ENCODE results near the gene KCNG4.
A peak's percentile ranks its signal among the peaks of the same experiment; 100 is the strongest.

KCNG4 gene

DNA sequence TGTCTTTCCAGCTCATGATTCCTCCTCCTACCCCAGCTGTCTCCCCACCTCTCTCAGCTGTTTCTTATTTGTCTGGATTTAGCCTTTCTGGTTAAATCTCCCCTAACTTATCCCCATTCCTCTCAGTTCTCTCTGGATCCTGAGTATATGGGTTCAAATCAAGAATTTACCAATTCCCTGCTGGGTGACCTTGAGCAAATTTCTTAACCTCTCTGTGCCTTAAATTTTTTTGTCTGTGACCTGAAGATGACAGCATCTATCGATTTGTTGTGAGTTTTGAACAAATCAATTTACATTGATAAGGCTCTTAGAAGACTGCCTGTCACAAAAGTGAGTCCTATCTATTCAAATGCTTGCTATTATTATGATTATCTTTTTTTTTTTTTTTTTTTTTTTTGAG is 2.0 kb upstream of the KCNG4 start:
- DNase-seq, result no peak

DNA sequence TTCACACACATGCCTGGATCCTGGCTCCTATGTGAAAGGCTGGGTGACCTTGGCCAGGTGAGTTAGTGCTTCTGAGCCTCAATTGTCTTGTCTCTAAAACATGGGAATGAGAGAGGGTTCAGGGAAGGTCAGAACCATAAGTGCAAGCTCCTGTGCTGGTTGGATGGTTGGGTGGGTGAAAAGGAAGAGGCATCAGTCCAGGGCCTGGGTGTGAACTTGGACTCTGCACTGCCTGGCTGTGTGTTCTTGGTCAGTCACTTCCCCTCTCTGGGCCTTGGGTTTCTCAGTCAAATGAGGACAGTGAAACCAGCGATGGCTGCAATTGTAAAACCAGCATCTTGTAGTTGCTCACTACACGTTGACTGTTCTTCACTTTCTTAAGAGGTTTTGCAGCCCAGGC is 643 bp upstream of the KCNG4 start:
- in situ Hi-C loops (cut with MboI; ENCODE audit: low pct_unique_long_range_greater_than_20kb, low sequenced_read_pairs), result no loop called here
- no peak for DNase-seq

More for the DNA sequence above, 2.0 kb upstream of the KCNG4 start:
- in situ Hi-C loops (cut with MboI; ENCODE audit: low pct_unique_long_range_greater_than_20kb, low sequenced_read_pairs), result no loop called here

DNA sequence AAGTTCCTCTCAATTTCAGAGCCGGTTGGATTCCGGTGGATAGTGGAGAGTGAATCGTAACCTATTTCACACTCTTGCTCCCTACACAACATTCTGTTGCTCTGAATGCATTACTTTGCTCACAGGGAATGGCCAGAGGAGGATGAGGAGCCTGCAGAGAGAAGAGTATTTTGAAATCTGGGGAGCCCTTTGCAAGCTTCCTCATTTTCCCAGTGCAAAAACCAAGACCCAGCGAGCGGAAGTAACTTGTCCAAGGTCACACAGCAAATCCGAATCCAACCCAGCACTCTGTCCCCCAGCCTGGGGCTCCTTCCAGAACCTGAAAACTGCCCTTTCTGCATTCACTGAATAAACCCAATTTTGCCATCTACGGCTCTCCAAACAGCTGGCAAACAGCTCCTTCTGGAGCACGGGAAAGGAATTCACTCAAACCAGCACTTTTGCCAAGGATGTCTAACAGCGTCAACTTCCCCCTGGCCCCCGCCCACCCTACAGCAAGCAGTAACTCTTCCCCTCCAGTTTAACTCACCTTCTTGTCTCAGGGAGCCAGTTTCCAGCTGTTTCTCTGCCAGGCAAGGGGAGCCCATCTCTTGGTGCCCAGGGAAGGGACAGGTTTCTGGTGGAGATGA is 557 bp downstream of the KCNG4 start:
- in situ Hi-C loops (cut with MboI; ENCODE audit: low pct_unique_long_range_greater_than_20kb, low sequenced_read_pairs), result no loop called here
- peak; percentile 17 for DNase-seq

DNA sequence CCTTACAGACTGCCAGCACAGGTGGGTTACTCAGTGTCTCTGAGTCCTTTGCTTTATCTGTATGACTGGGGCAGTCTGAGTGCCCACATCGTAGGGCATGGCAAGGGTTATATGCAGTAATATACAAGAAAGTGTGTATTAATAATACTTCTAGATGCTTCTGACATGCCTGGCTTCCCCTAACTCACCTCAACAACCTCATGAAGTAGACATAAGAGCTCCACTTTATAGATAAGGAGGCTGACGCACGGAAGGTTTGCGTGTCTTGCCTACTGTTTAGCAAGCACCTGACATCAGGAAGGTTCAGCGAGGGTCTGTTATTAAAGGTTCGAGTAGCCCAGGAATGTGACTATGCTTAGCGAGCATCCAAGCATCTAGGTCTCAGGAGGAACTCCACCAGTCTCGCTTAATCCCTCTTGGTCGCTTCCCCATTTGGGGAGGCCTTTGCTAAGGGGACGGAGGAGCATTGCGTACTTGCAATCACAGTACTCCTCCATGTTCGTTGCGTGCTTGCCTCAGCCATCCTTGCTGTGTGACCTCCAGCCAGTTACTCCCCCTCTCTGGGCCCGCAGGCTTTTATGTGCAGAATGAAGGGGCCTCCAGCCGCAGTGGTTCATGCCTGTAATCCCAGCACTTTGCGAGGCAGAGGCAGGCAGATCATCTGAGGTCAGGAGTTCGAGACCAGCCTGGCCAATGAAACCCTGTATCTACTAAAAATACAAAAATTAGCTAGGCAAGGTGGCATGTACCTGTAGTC is 1.6 kb downstream of the KCNG4 start:
- DNase-seq, result no peak

DNA sequence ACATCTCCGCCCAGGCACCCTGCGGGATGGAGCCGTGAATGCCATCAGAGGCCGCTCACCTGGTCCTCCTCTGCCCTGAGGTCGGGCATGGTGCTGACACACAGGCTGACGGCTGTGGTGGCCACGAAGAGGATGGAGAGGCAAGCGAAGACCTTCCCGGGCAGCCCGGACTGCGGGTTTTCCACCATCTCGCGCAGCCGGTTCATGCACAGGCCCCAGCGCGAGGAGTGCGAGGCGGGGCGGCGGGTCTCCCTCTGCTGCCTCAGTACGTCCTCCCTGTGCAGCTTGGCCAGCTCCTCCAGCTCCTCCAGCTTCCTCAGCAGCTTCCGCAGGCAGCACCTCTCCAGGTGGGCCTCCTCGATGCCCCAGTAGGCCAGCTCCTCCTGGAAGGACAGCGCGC is 3.1 kb downstream of the KCNG4 start:
- DNase-seq, result no peak
- in situ Hi-C loops (cut with MboI; ENCODE audit: low pct_unique_long_range_greater_than_20kb, low sequenced_read_pairs), result no loop called here

More for the DNA sequence above, 1.6 kb downstream of the KCNG4 start:
- in situ Hi-C loops (cut with MboI; ENCODE audit: low pct_unique_long_range_greater_than_20kb, low sequenced_read_pairs), result no loop called here

DNA sequence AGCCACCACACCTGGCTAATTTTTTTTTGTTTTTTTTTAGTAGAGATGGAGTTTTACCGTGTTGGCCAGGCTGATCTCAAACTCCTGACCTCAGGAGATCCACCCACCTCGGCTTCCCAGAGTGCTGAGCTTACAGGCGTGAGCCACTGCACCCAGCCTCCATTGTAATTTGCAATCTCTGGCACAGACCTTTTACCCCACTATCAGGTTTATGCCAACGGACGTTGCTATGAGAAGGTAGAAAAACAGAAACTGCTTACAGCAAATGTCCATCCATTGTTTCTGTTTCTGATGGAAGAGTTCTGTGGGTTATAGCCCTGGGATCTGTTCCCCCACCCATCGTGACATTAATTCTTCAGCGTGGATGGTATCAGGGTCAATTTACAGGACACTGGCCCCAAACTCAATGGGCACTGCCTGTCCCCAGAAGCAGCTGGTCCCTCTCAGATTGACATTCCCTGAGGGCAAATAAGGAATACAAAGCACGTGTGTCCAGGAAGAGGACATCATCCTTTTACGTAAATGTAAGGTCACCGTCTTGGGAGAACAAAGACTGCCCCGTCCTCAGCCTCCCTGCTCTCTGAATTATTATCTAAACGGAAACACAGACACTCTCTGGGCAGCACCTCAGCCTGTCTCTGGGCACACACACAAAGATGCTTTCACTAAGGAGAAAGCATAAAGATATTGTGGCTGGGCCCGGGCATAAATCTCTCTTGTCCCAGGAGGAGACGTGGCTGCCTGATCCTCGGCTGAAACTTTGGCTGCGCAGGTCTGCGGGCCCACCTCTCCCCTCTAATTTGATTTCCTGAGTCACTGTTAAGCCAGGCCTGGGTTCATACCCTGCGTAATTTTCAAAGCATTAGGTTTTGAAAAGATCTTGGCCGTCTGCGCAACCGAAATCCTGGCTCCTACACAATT is 5.2 kb downstream of the KCNG4 start:
- in situ Hi-C loops (cut with MboI; ENCODE audit: low pct_unique_long_range_greater_than_20kb, low sequenced_read_pairs), result no loop called here
- no peak for DNase-seq

DNA sequence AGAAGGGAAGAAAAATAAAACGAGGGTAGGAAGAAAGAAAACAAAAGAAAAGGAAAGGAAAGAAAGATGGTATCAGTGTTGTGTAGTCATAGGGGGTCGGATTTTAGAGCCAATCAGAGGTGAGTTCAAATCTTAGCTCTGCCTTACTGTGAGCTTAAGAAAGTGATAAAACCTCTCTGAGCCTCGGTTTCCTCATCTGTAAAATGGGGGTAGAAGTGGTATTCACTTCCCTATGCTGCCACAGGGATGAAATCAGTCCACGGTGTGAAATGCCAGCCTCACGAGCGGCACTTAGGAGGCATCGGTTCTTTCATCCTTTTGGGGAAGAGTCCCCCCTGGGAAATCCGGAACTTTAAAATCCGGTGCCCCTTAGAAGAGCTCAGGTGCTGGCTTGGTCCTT is 6.1 kb downstream of the KCNG4 start:
- in situ Hi-C loops (cut with MboI; ENCODE audit: low pct_unique_long_range_greater_than_20kb, low sequenced_read_pairs), result no loop called here
- no peak for DNase-seq

DNA sequence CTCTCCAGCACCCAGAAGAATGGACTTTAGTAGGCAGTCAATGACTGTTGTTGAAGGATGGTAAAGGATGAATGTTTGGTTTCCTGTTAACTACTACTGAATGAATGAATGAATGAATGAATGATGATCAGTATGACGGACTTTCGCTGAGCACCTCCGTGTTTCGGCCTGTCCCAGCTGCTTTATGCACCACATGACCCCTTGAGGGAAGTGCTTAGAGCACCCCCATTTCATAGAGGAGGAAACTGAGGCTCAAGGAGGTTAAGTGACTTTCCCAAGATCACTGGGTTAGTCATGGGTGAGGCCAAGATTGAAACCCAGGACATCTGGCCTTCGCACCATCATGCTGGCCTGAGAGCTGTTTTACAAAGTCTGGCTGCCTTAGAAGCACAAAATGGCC is 6.8 kb downstream of the KCNG4 start:
- in situ Hi-C loops (cut with MboI; ENCODE audit: low pct_unique_long_range_greater_than_20kb, low sequenced_read_pairs), result no loop called here
- DNase-seq, result no peak

DNA sequence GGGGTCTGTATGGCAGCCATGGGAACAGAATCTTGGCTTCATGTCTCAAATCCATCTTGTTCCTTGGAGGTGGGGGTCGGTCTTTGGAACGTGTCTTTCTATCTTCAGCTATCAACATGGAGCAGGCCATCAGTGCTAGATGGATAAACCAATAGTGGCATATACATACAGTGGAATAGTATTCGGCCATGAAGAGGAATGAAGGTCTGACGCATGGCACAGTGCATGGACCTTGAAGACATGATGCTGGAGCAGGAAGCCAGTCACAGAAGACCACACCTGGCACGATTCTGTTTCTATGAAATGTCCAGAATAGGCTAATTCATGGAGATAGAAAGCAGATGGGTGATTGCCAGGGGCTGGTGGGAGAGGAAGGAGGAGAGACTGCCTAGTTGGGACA is 7.8 kb downstream of the KCNG4 start:
- in situ Hi-C loops (cut with MboI; ENCODE audit: low pct_unique_long_range_greater_than_20kb, low sequenced_read_pairs), result no loop called here
- no peak for DNase-seq

DNA sequence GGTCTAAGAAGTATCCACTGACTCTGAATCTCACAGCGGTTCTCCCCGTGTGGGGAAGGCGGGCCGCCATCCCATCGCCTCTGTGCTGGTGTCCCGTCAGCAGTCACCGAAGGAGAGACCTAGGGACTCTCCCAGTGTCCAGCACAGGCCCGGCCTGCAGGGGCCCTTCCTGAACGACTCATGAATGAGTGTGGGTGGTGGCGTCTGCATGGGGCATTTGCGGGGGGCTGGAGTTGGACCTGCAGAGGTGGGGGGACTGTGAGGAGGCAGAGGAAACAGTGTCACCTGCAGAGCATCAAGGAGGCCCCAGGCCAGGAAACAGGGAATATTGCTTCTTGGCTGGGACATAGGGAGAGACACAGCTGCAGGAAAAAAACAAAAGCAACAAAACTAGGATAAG is 10.3 kb downstream of the KCNG4 start:
- no peak for DNase-seq
- in situ Hi-C loops (cut with MboI; ENCODE audit: low pct_unique_long_range_greater_than_20kb, low sequenced_read_pairs), result no loop called here

DNA sequence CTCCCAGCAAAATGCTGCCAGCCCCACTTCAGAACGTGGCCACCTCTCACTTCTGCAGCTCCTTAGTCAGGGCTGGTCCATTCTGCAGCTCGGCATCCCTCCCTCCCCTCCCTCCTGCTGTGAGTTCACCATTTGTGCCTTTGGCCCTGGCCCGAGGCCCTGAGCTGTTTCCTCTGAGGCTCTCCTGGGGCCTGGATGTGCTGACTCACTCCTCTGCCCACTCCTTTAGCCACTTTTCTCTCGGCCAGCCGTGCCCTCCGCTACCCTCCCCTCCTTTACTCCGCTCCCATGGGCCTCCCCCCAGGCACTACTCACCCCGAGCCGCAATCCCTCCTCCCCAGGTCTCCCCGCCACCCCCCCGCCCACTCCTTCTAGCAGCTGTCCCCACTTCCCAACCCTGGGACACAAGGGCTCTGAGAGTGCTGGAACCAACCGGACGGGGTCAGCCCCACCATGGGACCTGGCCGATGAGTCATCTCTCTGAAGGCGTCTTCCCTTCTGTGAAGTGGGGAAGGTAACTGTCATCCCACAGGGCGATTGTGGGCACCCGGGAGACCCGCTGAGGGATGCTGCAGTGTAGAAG is 11.5 kb downstream of the KCNG4 start:
- no peak for DNase-seq

DNA sequence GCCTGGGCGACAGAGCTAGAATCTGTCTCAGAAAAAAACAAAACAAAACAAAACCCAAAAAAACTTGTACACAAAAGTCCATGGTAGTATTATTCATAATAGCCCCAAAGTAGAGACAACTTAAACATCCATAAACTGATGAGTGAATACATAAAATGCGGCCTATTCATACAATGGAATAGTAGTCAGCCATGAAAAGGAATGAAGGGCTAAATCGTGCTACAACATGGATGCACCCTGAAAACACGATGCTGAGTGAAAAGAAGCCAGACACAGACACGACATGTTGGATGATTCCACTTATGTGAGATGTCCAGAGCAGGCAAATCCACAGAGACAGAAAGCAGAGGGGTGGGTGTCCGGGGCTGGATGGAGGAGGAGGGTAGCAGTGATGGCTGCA is 12.3 kb downstream of the KCNG4 start:
- in situ Hi-C loops (cut with MboI; ENCODE audit: low pct_unique_long_range_greater_than_20kb, low sequenced_read_pairs), result no loop called here

More for the DNA sequence above, 11.5 kb downstream of the KCNG4 start:
- in situ Hi-C loops (cut with MboI; ENCODE audit: low pct_unique_long_range_greater_than_20kb, low sequenced_read_pairs), result no loop called here

DNA sequence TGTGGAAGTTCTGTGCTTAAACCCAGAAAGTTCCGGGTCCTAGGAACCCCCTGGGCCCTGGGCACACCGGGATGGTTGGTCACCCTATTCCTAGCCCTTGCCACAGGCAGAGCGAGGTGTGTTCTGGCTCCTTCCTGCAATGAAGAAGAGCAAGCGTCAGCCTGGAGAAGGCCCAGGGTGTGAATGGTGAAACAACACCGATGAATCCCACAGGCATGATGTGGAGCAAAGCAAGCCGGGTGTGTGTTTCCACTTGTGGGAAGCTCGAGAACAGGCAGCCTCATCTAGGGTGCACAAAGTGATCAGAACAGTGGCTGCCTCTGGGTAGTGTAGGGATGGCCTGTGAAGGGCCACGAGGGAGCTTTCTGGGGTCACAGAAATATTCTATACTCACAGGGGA is 13.8 kb downstream of the KCNG4 start:
- in situ Hi-C loops (cut with MboI; ENCODE audit: low pct_unique_long_range_greater_than_20kb, low sequenced_read_pairs), result no loop called here
- no peak for DNase-seq

More for the DNA sequence above, 12.3 kb downstream of the KCNG4 start:
- DNase-seq, result no peak

DNA sequence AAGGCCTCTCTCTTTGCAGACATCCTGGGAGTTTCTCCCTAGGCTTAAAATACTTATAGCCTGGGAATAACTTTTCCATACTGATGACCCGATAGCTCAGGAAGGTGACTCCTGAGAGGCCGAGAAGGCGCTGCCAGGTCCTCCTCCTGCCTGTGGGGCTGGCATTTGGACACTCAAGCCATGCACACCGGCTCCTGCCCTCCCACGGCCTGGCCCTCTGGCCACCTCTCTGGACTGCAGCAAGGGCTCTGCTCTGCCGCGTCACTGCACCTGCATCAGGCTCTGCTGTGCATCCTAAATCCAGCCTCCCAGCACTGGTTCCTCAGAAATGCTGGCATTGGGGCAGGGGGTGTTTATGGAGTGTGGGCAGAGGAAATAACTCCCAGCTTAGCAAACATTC is 14.2 kb downstream of the KCNG4 start:
- DNase-seq, result no peak
- in situ Hi-C loops (cut with MboI; ENCODE audit: low pct_unique_long_range_greater_than_20kb, low sequenced_read_pairs), result no loop called here

DNA sequence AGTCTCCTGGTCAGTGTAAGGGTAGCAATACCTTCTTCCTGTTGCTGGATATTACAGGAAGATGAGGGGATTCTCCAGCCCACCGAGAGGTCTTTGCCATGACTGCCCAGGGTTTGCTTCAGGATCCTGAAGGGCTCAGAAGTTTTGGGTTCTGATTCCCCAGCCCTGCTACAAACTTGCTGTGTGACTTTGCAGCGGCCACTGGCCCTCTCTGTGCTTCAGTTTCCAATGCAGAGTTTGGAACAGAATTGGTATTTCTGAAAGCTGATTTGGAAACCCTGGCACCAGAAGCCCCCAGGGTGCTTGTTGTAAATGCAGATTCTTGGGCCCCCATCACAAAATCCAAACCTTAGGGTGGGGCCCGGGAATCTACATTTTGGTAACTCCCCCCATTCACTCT is 14.7 kb downstream of the KCNG4 start:
- in situ Hi-C loops (cut with MboI; ENCODE audit: low pct_unique_long_range_greater_than_20kb, low sequenced_read_pairs), result no loop called here
- DNase-seq, result no peak

DNA sequence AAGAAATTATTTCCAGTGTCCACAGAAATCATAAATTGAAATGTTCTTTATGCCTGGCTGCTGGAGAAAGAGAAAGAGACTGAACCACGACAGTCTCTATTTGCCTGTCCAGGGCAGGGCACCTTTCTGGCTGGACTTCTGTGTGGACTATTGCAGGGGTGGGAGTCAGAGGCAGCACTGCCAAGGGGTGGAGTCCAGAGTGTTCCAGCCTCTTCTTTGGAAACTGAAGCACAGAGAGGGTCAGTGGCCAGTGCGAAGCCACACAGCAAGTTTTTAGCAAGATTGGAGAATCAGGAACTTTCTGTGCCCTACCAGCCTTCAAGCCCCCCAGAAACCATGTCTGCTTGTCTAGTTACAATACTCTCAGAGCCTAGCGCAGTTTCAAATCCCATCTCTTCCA is 15.3 kb downstream of the KCNG4 start:
- DNase-seq, result no peak
- in situ Hi-C loops (cut with MboI; ENCODE audit: low pct_unique_long_range_greater_than_20kb, low sequenced_read_pairs), result no loop called here

DNA sequence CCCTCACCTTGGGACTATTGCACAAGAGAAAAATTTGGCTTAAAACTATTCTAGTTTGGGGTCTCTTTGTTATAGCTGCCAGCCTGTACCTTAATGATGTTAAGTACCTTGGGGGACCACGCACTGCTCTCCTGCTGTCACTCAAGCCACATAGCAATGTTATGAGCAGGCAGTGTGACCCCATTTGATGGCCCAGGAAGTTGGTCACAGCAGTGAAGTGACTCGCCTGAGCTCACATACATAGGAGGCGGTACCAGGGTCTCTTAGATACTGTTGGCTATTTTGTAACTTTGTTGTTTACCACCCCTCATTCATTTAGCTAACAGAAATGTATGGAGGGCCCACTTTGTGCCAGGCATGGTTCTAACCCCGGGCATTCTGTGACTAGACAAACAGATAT is 16.4 kb downstream of the KCNG4 start:
- DNase-seq, result no peak
- in situ Hi-C loops (cut with MboI; ENCODE audit: low pct_unique_long_range_greater_than_20kb, low sequenced_read_pairs), result no loop called here

DNA sequence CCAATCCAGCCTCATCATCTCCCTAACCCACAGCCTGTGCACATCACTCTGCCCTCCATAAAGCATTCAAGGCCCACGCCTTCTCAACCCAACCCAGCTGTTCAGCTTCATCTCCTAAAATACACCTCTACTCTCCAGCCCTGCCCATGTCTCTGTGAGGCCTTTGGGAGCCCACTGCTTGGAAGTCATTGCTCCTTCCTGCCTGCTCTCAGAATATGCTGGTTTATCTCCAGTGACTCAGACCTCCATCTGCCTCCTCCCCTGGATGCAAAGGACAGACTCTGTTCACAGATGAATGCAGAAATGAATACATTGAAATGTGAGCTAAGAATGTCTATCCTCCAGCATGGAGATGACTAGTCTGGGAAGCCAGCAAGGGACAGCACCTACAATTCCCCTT is 19.0 kb downstream of the KCNG4 start:
- in situ Hi-C loops (cut with MboI; ENCODE audit: low pct_unique_long_range_greater_than_20kb, low sequenced_read_pairs), result no loop called here
- DNase-seq, result no peak

DNA sequence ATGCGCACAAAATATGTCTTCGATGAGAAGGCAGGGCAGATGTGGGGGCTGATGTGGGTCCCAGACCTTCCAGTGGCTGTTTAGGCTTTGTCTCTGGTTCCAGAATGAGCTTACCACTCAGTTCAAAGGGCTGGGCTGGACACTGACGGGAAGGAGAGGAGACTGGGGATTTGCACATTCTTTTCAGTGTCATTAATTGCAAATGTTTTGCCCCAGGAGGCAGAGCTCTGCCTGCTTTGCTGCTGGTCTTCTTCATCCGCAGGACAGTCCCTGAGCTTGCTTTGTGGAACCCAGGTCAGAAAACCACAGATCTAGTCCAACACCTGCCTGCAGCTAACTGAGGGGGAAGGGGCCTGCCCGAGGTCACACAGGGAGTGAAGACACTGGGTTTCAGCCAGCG is 20.9 kb downstream of the KCNG4 start:
- in situ Hi-C loops (cut with MboI; ENCODE audit: low pct_unique_long_range_greater_than_20kb, low sequenced_read_pairs), result no loop called here
- no peak for DNase-seq
